HUES6 (cell line): Measurements from ENCODE around the gene NFE2L3.
A peak's percentile ranks its signal among the peaks of the same experiment; 100 is the strongest.
"Not testable (repeated sequence)": the region's sequence is repeated elsewhere in the genome, so short reads cannot be mapped to it uniquely, and the experiment has no call there.

Experiments
- H3K27ac ChIP-seq: 2 replicates; pipeline ENCODE4 v1.7.0; 2013; ENCODE audit warnings: low read depth, mild to moderate bottlenecking, low read length, inconsistent platforms
- H3K27me3 ChIP-seq: 2 replicates; pipeline ENCODE4 v1.6.1; 2013; ENCODE audit warnings: low read length; ENCODE audit not compliant: control insufficient read depth, insufficient read depth
- H3K36me3 ChIP-seq: 2 replicates; pipeline ENCODE4 v1.6.1; 2013; ENCODE audit warnings: low read length; ENCODE audit not compliant: control insufficient read depth, insufficient read depth
- H3K4me1 ChIP-seq: 2 replicates; pipeline ENCODE4 v1.6.1; 2013; ENCODE audit warnings: low read length; ENCODE audit not compliant: control insufficient read depth, insufficient read depth
- H3K4me3 ChIP-seq: 2 replicates; pipeline ENCODE4 v1.5.1; 2013; ENCODE audit warnings: low read depth, low read length
- H3K9ac ChIP-seq: one replicate; pipeline ENCODE4 v1.6.1; 2013; ENCODE audit warnings: mild to moderate bottlenecking, low read length
- H3K9me3 ChIP-seq: 2 replicates; pipeline ENCODE4 v1.6.1; 2013; ENCODE audit warnings: low read depth, low read length; ENCODE audit not compliant: control insufficient read depth, insufficient read depth

The NFE2L3 gene

DNA sequence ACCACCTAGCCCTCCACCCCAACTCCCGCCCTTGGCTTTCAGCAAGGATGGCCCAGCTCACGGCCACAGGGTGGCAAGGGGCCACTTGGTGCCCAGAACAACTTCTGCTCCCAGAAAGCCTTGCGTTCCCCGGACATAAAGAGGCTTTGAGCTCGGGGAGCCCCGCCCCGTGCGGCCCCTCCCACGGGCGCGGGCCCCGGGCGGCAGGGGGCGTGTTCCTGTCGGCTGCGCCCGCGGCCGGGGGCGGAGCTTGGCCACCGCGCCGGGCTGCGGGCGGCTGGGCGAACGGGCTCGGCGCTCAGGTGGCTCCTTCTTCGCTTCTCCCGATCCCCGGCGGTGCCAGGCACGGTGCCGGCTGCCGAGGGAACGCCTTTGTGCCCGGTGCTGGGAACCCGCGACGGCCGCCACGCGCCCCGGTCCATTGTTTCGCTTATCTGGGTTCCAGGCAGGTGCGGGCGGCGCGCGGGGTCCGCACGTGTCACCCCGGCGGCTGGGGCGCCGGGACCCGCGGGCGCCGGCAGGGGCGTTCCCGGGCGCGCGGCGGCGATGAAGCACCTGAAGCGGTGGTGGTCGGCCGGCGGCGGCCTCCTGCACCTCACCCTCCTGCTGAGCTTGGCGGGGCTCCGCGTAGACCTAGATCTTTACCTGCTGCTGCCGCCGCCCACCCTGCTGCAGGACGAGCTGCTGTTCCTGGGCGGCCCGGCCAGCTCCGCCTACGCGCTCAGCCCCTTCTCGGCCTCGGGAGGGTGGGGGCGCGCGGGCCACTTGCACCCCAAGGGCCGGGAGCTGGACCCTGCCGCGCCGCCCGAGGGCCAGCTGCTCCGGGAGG lies at the start of gene NFE2L3:
NFE2L3 (plus strand) TSS at position 246 of the 829 bp plus-strand sequence; CDS start at position 547, 301 bp downstream.
- peaks cover 31% of the 10 kb centered on the region for H3K4me1 ChIP-seq
- peaks cover 7% of the 10 kb centered on the region; the same call in 1 of the 2 replicates for H3K36me3 ChIP-seq
- H3K27me3 ChIP-seq, result peaks cover 16% of the 10 kb centered on the region; the same call in 1 of the 2 replicates
- peaks cover 3% of the 10 kb centered on the region for H3K9me3 ChIP-seq
- H3K27ac ChIP-seq, result peak within 1 kb of the TSS; percentile 86
- H3K4me3 ChIP-seq, result peak within 1 kb of the TSS; percentile 89
- peak within 1 kb of the TSS; percentile 92 for H3K9ac ChIP-seq

- Histone ChIP-seq H3K27ac (no peak overlapping the region), H3K4me3 (no peak overlapping the region), H3K27me3 (no peaks in the 10 kb centered on the region), H3K4me1 (peaks cover 16% of the 10 kb centered on the region), H3K36me3 (no peaks in the 10 kb centered on the region), H3K9me3 (no peaks in the 10 kb centered on the region), H3K9ac (no peak overlapping the region)
Measured at GRCh38 chr7:26103596-26103995, 48.4 kb upstream of the NFE2L3 start.

DNA sequence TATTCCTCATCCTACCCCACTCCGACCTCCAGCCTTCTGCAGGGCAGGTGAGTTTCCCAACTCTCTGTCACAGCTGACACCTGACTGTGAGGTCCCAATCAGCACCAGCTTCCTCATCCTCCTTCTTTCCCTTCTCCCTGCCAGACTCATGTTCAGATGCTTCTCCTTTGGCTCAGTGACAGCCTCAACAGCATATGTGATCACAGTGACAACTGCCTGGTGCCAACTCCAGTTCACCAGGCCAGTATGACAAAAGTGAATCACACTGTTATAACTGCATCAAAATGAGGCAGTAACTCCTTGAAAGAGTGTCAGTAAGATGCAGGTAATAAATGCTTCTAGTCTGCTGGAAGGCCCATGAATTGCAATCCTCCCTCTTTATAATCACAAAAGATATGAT lies 46.8 kb upstream of the NFE2L3 start:
- no peak overlapping the region for H3K4me3 ChIP-seq
- H3K27me3 ChIP-seq, result no peaks in the 10 kb centered on the region
- H3K4me1 ChIP-seq, result peaks cover 16% of the 10 kb centered on the region
- no peak overlapping the region for H3K27ac ChIP-seq
- H3K9me3 ChIP-seq, result no peaks in the 10 kb centered on the region
- H3K9ac ChIP-seq, result no peak overlapping the region
- H3K36me3 ChIP-seq, result no peaks in the 10 kb centered on the region

- Histone ChIP-seq H3K9me3 (no peaks in the 10 kb centered on the region), H3K27ac (no peak overlapping the region), H3K27me3 (no peaks in the 10 kb centered on the region), H3K36me3 (no peaks in the 10 kb centered on the region), H3K9ac (no peak overlapping the region), H3K4me3 (no peak overlapping the region), H3K4me1 (peaks cover 14% of the 10 kb centered on the region)
Measured at GRCh38 chr7:26105931-26106330, 46.1 kb upstream of the NFE2L3 start.

DNA sequence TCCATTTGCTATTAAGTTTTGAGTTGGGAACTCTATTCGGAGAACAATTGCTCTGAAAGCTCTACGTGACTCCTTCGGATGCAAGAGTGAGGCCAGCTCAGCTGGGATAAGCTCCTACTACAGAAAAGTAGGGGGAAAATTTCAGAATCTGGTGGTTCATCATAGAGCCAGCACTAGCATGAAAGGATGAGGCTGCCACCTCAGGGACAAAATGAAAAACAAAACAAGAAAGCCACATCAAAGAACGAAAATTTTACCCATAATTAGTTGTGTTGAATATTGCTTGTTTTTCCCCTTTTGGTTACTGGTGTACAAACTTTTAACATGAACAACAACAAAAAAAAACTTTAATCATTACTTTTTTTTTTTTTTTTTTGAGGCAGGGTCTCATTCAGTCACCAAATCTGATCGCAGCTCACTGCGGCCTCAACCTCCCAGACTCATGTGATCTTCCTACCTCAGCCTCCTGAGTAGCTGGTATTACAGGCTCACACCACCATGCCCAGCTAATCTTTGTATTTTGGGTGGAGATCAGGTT lies 39.7 kb upstream of the NFE2L3 start:
- H3K4me1 ChIP-seq, result peaks cover 7% of the 10 kb centered on the region
- H3K4me3 ChIP-seq, result no peak overlapping the region
- no peaks in the 10 kb centered on the region for H3K36me3 ChIP-seq
- H3K9me3 ChIP-seq, result no peaks in the 10 kb centered on the region
- no peaks in the 10 kb centered on the region for H3K27me3 ChIP-seq
- H3K9ac ChIP-seq, result no peak overlapping the region
- H3K27ac ChIP-seq, result no peak overlapping the region

DNA sequence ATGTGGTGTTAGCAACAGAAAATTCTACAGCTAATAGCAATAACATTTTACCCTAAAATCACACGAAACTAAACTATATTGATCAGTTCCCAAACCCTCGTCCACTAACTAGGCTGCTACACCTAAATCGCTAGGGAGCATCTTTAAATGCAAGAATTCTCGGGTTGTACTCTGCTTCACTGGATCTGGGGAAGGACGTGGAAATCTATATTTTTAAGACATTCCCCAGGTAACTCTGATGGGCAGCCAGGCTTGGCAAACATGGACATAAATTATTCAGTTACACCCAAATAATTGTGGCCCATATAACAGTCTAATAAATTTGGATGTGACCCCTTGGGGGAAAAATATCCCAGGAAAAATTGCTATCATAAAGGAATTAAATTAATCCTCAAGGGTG lies 36.3 kb upstream of the NFE2L3 start:
- H3K4me1 ChIP-seq, result peaks cover 10% of the 10 kb centered on the region
- no peaks in the 10 kb centered on the region for H3K27me3 ChIP-seq
- no peak overlapping the region for H3K4me3 ChIP-seq
- no peaks in the 10 kb centered on the region for H3K36me3 ChIP-seq
- no peak overlapping the region for H3K9ac ChIP-seq
- no peak overlapping the region for H3K27ac ChIP-seq
- H3K9me3 ChIP-seq, result no peaks in the 10 kb centered on the region

DNA sequence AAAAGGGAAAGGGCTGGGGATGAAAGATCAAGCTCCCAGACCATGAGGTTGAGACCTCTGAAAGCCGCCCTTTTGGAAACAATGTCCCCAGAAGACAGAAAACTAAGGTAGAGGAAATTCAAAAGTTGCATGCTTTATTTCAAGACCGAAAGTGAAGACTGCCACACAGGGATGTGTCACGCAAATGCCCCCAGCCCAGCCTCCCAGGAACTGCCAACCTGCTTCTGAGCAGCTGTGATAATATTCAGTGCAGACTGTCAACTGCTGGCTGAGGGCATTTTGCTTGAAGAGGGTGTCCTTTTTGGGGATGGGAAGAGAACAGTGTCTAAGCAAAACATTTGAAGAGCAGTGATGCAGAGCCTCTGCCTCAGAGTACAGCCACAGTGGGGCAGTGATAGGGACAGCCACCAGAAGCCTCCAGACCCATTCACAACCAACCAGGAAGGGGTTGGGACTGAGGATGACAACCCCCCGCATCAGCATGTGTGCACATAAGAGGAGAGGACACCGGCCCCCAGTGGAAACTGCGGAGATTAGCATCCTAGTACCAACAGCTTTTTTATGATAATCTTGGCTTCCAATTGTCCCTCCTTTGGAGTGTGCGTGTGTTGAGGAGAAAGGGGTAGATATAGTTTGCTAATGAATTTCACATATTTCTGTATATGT lies 34.7 kb upstream of the NFE2L3 start:
- Histone ChIP-seq H3K27ac (no peak overlapping the region), H3K36me3 (no peaks in the 10 kb centered on the region), H3K4me3 (no peak overlapping the region), H3K9ac (no peak overlapping the region), H3K27me3 (no peaks in the 10 kb centered on the region), H3K4me1 (peaks cover 10% of the 10 kb centered on the region), H3K9me3 (no peaks in the 10 kb centered on the region)

DNA sequence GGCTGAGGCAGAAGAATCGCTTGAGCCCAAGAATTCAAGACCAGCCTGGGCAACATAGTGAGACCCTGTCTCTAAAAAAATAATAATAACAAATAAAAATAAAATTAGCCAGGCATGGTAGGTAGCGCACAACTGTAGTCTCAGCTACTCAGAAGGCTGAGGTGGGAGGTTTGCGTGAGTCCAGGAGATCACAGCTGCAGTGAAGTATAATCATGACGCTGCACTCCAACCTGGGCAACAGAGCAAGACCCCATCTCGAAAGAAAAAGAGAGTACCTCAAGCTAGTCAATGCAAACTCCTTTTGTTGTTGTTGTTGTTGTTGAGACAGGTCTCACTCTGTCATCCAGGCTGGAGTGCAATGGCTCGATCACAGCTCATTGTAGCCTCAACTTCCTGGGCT lies 34.0 kb upstream of the NFE2L3 start:
- Histone ChIP-seq H3K36me3 (no peaks in the 10 kb centered on the region), H3K9me3 (no peaks in the 10 kb centered on the region), H3K27me3 (no peaks in the 10 kb centered on the region), H3K4me3 (no peak overlapping the region), H3K9ac (no peak overlapping the region), H3K4me1 (peaks cover 10% of the 10 kb centered on the region), H3K27ac (no peak overlapping the region)

DNA sequence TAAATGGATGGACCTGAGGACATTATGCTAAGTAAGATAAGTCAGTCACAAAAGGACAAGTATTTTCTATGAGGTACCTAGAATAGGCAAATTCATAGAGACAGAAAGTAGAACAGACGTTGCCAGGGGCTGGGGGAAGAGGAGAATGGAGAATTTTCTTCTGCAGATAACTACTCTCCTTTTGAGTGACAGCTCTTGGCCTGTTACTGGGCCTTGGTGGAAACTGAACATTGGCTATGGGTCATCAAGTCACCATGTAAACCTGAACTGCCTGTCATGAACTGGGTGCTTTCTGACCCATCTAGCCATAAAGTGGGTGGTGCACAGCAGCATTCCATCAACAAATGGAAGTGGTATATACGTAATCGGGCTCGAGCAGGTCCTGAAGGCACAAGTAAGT lies 29.3 kb upstream of the NFE2L3 start:
- Histone ChIP-seq H3K4me3 (no peak overlapping the region), H3K36me3 (no peaks in the 10 kb centered on the region), H3K9ac (no peak overlapping the region), H3K27ac (no peak overlapping the region), H3K27me3 (no peaks in the 10 kb centered on the region), H3K4me1 (no peaks in the 10 kb centered on the region), H3K9me3 (no peaks in the 10 kb centered on the region)

GRCh38 chr7:26124775-26125174 lies 27.2 kb upstream of the NFE2L3 start:
- not testable (repeated sequence) for H3K4me3 ChIP-seq, H3K27me3 ChIP-seq, H3K4me1 ChIP-seq, H3K9ac ChIP-seq, H3K36me3 ChIP-seq, H3K9me3 ChIP-seq, H3K27ac ChIP-seq

- Histone ChIP-seq H3K9me3 (0 out of 2 replicates have a peak, but pooled peaks cover 3% of the 10 kb centered on the region), H3K36me3 (no peaks in the 10 kb centered on the region), H3K27ac (no peak overlapping the region), H3K27me3 (no peaks in the 10 kb centered on the region), H3K4me3 (no peak overlapping the region), H3K9ac (no peak overlapping the region), H3K4me1 (no peaks in the 10 kb centered on the region)
Measured at GRCh38 chr7:26127411-26127810, 24.6 kb upstream of the NFE2L3 start.
